Forelimb muscle (tissue), 1 donor: Measurements from ENCODE around the gene WEE1. TPM values are rescaled to one million over a fixed set of nuclear protein-coding genes. Genes with fewer than 3 reads are reported as not detected.
"Not testable (repeated sequence)": the region's sequence is repeated elsewhere in the genome, so short reads cannot be mapped to it uniquely, and the experiment has no call there.

Experiments used
- DNase-seq: peaks from one replicate; pipeline ENCODE4 v3.0.0-alpha.2; 2013; ENCODE audit warnings: low read depth
- polyA plus RNA-seq: library from polyadenylated mRNA; unstranded; fragments of 120-200 nt; gene quantifications from one replicate; pipeline ENCODE4 v1.2.1, GENCODE V29; 2013; ENCODE audit not compliant: insufficient read length

Gene WEE1
- polyA plus RNA-seq, 1 donor, result 35.0 TPM

GRCh38 chr11:9596926-9597464 is 23.5 kb downstream of the WEE1 start:
- DNase-seq, result no peak

GRCh38 chr11:9600166-9600565 is 26.7 kb downstream of the WEE1 start:
- no peak for DNase-seq

DNA sequence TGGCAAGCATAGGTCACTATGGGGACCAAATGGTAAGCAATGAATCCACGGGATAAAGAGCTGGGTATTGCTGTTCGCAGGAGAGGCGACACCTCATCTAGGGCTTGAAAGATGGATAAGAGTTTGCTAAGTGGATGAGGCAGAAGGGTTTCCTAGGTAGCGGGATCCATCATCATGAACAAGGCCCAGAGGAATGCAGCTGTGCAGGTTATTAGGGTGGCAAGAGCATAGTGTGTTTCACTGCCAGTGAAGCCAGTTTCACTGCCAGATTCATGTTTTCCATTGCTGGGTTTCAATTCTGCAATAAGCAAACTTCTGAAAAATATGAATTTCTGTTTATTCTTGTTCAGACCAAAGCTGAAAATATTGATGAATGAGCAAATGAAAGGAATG is 27.2 kb downstream of the WEE1 start:
- DNase-seq, result no peak

DNA sequence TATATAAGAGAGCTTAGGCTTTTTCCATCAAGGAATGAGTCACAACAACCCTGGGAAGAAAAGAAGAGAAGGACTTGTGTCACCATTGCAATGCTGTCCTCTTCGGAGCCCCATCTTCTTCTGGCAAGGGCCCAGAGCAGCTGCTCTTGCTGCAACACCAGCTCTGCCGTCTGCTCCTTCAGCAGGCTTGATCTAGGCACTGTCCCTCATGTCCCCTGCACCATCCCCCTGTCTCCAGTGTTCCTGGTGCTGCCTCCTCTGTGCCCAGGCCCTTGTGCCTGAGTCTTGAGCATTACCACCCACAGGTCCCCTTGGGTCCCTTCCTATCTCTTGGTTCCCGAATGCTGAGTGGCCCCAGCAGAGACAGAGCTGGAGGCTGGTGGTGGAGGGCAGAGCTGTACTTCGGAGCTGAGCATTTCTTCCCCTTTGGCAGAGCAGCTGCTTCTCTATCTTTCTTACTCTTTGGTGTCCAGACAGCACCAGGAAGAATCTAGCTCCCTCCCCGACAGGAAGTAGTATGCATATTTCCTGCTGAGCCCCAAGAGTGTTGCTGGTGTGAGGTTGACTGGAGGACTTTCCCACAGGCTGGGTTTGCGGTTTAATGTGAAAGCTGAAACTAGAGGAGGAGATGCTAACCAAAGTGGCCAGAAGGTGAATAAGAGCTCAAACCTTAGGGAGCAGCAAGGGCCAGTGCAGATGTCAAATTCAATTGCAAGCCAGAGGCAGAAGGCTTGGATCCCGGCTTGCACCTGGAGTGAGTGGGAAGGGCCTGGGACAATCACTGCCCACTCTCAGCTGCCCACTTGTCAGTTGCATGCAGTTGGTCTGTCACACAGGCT is 27.8 kb downstream of the WEE1 start:
- no peak for DNase-seq

DNA sequence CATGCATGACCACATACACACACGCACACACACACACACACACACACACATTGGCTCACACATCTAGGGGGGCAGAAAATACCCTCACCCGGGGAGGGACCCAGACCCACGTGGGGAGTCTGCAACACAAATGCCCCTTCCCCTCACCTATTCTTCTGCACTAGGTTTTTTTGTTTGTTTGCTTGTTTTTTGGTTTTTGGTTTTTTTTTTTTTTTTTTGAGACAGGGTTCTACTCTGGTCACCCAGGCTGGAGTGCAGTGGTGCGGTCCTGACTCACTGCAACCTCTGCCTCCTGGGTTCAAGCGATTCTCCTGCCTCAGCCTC is 28.4 kb downstream of the WEE1 start:
- DNase-seq, result no peak

DNA sequence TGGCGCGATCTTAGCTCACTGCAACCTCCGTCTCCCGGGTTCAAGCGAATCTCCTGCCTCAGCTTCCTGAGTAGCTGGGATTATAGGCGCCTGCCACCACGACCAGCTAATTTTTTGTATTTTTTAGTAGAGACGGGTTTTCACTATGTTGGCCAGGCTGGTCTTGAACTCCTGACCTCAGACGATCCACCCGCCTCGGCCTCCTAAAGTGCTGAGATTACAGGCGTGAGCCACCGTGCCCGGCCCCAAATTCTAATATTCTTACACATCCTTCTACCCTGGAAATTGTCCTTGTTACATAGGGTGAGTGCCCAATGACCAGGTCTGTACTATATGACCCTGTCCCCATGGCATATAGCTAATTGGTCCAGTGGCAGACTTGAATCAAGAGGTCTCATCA is 29.7 kb downstream of the WEE1 start:
- DNase-seq, result not testable (repeated sequence)

DNA sequence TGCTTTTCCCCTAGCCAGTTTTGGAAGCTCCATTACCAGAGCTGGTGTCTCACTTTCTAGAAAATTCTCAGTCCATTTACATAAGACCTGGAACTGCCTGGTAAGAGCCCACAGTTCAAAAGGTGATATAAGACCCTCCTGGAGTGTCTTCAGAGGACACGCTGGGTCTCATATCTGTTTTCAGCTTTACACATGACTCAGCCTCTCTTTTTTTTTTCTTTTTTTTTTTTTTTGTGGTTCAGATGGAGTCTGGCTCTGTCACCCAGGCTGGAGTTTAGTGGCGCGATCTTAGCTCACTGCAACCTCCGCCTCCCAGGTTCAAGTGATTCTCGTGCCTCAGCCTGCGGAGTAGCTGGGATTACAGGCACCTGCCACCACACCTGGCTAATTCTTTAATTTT is 30.7 kb downstream of the WEE1 start:
- DNase-seq, result no peak

DNA sequence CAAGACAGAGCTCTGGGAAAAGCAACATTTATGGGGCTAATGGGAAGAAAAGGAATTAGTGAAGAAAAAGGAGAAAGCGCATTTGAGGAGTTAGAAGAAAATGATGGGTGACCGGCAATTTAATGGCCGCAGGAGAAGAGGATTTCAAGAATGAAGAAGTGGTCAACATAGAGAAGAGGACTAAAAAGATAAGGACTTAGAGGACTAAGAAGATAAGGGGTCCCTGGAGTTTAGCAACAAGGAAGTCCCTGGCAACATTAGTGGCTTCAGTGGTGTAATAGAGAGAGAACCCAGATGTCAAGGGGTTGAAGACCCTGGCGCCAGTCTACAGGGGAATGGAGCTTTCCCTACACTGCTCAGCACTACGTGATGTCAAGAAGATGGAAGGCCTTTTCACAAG is 32.3 kb downstream of the WEE1 start:
- DNase-seq, result no peak

DNA sequence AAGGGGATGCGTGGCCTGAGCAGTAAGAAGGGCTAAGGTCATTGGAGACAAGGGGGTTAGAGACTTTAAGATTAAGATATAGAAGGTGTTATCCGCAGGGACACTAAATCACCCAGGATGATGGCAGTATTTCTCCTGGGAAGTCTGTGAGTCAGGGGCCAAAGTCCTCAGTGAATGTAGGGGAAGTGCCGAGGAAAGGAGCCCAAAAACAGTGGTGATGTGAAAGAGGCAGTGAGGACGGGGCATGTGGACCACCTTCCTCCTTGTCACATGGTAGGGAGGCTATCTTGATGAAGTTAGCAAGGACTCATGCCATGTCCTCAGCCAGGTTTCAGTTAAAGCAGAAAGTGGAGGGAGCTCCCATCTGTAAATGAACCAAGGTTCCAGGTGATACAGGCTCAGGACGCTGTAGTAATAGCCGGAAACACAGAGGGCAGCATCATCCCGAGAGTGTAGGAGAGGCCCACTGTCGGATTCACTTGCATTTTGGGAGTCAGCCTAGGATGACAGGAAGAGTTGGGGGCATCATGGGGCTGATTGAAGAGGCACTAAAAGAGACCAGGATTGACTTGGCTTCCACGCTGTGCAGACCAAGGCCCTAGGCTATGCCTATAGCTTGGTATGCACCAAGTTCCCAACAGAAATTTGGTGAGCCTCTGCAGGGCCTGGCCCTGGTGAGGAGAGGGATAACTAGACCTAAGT is 33.5 kb downstream of the WEE1 start:
- DNase-seq, result no peak

DNA sequence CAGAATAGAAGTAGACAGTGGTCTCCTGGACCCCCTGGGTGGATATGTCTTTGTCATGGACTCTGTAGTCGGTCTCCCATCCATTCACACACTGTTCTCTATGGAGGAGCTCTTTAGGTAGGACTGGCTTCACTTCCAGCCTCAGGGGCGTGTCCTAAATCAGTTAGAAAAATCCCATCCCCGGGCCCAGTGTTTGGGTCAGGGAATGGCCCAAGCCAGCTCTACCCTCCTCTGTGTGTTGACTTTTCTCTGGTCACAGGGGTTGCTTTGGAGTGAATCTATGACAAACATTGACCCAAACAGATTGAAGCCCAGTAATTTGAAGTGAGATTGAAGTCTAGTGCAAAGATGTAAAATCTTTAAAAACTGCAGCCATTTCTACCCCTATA is 34.0 kb downstream of the WEE1 start:
- no peak for DNase-seq

DNA sequence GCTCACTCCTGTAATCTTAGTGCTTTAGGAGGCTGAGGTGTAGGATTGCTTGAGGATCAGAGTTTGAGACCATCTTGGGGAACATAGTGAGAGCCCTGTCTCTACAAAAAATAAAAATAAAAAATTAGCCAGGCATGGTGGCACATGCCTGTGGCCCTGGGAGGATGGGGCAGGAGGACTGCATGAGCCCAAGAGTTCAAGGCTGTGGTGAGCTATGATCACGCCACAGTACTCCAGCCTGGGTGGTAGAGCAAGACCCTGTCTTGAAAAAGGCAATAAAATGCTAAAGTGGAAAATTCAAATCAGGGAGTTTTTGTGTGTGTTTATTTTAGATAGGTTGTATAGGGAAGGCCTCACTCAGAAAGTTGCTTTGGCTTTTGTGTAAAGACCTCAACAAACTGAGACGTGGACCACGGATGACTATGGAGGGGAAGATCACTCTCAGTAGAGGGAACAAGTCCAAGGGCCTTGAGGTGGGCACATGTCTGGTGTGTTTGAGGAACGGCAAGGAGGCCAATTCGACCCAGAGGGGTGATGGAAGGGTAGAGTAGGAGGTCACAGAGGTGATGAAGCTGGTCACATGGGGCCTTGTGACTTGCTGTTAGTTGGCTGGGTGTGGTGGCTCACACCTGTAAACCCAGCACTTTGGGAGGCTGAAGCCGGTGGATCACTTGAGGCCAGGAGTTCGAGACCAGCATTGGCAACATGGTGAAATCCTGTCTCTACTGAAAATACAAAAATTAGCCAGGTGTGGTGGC is 35.7 kb downstream of the WEE1 start:
- no peak for DNase-seq

- DNase-seq, result no peak
These were observed 36.4 kb downstream of the WEE1 start for GRCh38 chr11:9609841-9610240.

- DNase-seq, result peak; percentile 97
These were observed 39.8 kb downstream of the WEE1 start for GRCh38 chr11:9613118-9613829.

DNA sequence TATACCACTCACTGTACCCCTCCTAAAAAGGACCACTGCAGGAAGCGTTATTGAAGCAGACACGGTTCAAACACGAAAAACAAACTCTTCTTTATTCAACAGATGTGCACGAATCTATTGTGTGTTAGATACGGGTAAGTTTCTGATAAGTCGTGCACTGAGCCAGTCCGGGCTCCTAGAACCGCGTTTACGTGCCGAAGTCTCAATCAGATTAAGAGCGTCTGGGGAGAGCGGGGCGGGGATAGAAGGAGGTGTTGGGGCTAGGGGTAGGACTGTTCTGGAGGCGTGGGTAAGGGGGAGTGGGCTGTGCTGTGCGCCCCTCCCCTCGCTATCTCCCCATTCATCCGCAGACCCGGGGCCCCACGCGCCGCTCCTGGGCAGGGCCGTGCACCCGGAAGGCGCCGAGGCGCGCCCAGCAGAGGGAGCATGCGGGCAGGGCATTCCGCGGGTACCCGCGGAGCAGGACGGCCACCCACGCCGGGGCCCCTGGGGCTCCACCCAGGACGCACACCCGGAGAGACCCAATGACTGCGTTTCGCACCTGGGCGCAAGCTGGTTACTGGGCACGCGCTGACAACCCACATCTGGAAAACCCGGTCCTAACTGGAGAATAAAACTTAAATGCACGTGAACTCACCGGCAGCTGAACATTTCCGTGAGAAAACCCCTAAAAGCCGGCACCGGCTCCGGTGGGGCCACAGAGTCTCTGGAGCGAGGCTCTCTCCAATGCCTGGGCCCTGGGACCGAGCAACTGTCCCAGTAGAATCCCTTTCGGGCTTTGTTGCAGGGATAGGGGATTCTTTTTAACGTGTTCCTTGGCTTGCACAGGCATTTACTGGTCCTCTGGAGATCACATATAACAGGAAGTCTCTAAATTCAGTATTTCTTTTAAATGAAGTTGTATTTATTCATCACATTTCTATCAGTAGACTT is 40.6 kb downstream of the WEE1 start:
- DNase-seq, result no peak

- DNase-seq, result no peak
These were observed 41.6 kb downstream of the WEE1 start for GRCh38 chr11:9615031-9615451.

GRCh38 chr11:9616042-9616675 is 42.7 kb downstream of the WEE1 start:
- no peak for DNase-seq

DNA sequence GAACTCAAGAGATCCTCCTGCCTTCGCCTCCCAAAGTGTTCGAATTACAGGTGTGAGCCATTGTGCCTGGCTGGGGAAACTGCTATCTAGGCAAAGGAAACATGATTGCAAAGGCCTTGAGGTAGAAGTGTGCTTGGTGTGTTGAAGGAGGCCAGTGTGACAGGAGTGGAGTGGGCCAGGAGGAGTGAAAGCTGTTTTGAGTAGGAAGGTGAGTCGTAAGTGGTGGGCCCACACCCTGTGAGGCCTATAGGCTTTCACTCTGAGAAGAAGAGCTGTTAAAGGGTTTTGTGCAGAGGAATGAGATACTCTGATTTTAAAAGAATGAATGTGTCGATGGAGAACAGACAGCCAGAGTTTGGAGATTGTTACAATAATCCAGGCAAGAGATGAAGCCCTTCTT is 43.4 kb downstream of the WEE1 start:
- DNase-seq, result no peak

DNA sequence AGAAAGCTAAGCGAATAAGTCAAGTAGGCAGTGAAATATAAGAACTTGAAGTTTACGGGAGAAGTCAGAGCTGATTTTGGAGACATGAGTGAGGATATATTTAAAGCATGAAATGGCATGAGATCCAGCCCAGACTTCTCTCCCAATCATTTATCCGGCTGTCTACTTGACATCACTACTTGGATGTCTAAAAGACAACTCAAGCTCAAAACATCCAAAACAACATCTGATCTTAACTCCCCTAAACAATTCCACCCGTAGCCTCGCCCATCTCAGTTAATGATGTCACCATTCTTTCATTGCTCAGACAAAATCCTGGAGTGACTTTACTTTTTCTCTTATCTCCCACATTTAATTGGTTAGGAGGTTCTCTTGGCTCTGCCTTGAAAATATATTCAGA is 44.5 kb downstream of the WEE1 start:
- DNase-seq, result no peak

- no peak for DNase-seq
These were observed 45.5 kb downstream of the WEE1 start for GRCh38 chr11:9619004-9619403.

DNA sequence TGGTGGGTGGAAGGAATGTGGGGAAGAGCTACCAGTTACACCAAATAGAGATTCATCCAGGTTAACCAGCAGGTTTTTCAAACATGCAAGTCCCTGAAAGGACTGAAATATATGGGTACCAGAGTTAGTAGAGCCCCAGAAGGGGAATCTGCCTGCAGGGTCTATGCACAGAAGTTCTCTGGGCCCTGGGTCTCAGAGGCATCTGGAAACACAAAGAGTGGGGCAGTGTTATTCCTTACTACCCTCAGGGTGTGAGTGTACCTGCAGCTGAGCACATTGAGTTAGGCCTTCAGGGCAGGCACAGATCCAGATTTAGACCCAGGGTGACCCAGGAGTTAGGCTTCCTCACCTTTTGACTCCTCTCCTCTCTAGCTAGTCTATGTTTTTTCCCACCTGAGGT is 46.5 kb downstream of the WEE1 start:
- DNase-seq, result no peak
